HT1080 (cell line): ENCODE data around the gene ODAD2. TPM values are rescaled to one million over a fixed set of nuclear protein-coding genes. Genes with fewer than 3 reads are reported as not detected.
A peak's percentile ranks its signal among the peaks of the same experiment; 100 is the strongest.
"Not testable (repeated sequence)": the region's sequence is repeated elsewhere in the genome, so short reads cannot be mapped to it uniquely, and the experiment has no call there.

Experiments used
- DNase-seq: peaks from one replicate; pipeline ENCODE4 v3.0.0-alpha.2; 2015; ENCODE audit warnings: low read depth
- polyA plus RNA-seq, 2 experiments: library from polyadenylated mRNA; depleted of rRNA; stranded (reverse); fragments of >200 nt; gene quantifications; 2 replicates each; pipeline ENCODE4 v1.2.3, GENCODE V29; 2015
- total RNA-seq: library from RNA; depleted of rRNA; stranded (reverse); fragments of >200 nt; shearing (Covaris generic); gene quantifications from 2 replicates; pipeline ENCODE4 v1.2.3, GENCODE V29; 2014; rRNA removed

The ODAD2 gene, protein sequence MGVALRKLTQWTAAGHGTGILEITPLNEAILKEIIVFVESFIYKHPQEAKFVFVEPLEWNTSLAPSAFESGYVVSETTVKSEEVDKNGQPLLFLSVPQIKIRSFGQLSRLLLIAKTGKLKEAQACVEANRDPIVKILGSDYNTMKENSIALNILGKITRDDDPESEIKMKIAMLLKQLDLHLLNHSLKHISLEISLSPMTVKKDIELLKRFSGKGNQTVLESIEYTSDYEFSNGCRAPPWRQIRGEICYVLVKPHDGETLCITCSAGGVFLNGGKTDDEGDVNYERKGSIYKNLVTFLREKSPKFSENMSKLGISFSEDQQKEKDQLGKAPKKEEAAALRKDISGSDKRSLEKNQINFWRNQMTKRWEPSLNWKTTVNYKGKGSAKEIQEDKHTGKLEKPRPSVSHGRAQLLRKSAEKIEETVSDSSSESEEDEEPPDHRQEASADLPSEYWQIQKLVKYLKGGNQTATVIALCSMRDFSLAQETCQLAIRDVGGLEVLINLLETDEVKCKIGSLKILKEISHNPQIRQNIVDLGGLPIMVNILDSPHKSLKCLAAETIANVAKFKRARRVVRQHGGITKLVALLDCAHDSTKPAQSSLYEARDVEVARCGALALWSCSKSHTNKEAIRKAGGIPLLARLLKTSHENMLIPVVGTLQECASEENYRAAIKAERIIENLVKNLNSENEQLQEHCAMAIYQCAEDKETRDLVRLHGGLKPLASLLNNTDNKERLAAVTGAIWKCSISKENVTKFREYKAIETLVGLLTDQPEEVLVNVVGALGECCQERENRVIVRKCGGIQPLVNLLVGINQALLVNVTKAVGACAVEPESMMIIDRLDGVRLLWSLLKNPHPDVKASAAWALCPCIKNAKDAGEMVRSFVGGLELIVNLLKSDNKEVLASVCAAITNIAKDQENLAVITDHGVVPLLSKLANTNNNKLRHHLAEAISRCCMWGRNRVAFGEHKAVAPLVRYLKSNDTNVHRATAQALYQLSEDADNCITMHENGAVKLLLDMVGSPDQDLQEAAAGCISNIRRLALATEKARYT
- total RNA-seq: 5.3 and 5.6 TPM in 2 replicates
- 4.6 and 5.9 TPM in 2 replicates for polyA plus RNA-seq (2015; cell fraction: cytosol; rRNA removed)
- 4.4 and 4.6 TPM in 2 replicates for polyA plus RNA-seq (2015; cell fraction: nucleus; rRNA removed)

DNA sequence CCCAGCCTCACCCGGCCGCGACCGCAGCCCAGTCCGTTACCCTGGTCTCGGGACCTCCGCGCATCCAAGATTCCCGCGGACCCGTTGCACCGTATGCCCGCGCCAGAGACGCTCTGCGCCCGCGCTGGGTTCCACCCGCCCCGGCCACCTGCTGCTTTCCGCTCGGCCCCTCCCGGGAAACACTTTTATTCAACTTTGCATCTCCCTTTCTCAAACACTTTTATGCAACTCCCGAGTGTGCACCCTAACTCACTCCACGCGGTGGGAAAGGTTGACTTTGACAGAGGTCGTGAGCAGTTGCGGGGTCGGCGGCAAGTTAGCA is at the start of gene ODAD2:
TSS of gene ODAD2 (minus strand) at position 126 of the 322 bp plus-strand sequence. CDS start 3,937 bp downstream, outside the sequence.
- no peak for DNase-seq

DNA sequence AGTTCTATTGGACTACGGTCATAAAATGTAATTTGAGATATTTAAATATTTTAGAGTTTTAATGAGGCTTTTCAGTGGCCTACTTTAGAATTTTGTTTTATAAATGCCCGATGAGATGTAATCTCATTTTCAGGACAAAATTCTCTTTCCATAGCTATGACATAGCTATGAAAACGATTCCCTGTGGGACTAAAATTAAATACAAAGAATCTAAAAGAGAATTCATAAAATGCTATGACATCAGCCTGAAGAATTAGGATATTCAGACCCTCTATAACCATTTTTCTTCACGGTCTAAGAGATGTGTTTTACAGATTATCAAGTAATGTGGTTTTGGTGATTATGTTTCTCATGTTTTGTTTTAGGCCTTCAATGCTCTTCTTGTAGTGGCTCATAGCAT is 48.2 kb upstream of the ODAD2 start:
- DNase-seq: no peak

DNA sequence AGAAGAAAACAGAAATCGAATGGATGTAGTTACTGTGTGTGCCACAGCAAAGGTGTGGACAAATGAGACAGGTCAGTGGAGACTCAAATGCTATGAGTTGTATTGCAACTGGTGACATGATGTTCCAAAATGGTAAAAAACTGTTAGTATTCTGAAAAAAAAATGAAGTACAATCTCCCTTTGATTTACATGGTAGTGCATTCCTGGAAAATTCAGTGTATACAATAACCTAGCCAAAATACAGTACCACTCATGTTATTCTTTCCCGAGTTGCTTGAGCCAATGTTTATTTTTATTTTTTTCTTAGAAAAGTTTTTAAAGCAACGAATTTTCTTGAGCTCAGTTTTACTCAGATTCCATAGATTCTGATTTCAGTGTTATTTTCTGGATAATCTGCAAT is 47.7 kb upstream of the ODAD2 start:
- no peak for DNase-seq

DNA sequence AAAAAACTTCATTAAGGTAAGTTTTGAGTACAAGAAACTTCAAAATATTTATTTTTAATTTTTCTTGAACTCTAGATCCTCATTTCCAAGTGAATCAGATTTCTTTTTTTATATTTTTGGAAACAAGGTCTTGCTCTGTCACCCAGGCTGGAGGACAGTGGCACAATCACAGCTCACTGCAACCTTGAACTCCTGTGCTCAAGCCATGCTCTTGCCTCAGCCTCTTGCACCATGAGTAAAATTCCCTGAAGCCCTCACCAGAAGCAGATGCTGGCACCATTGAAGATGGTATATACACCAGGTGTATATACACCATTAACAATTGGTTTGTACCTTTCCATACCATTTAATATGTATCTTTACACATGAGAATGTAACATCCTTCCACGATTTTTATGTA is 45.1 kb upstream of the ODAD2 start:
- no peak for DNase-seq

DNA sequence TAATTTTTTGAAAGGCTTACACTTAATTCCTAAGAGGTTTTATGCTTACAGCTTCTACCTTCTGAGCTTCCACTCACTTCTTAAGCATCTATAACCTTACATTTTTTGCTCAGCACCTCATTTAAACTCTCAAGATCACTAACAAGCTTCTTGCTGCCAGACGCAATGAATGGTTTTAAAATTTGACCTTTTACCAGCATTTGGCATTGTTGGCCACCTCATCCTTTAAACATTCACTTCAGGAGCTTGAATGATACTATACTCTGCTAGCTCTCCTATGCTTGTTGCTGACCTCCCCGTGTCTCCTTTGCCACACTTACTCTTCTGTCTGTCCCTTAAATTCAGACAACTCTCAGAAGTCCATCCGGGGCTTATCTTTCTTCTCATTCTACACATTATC is 37.7 kb upstream of the ODAD2 start:
- DNase-seq: peak; percentile 70

DNA sequence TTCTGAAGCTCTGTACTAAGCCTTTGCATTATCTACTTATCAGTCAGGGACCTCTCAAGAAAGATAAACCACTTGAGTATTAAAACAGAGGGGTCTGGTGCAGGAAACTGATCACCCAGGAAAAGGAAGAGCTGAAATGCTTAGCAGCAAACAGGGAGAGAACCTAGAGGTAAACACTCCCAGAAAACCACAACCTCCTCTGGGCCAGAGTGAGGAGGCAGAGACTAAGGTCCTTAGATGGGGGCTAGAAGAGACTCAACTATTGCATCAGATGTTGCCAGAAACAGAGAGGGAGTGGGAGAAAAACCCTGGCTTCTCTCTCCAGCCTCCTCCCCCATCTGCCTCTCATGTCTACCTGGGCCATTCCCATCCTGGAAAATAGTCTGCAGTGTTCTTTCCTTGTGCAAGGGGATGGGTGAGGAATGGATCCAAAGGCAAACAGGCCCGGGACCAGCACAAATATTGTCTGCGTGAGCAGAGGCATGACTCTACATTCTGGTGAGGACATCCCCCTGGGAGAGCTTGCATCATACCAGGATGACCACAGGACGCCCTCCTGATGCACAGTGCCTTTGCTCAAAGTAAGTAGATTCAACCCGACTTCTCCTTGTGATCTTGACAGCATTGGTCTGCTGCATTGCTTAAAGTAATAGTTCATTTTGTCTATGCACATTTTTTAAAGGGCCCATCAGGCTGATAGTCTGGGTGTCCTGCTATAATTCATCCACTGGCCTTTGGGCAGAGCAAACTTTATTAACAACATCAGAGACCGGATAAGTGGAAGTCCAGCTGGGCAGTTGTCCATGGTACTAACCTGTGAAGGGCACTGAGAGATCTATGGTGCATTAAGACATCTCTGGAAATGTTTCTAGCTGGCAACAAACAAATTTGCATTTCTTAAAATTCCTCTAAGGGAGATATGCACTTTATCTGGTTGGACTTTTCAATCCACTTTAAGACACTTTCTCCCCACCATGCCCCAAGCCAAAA is 22.4 kb upstream of the ODAD2 start:
- peak; percentile 5 for DNase-seq

DNA sequence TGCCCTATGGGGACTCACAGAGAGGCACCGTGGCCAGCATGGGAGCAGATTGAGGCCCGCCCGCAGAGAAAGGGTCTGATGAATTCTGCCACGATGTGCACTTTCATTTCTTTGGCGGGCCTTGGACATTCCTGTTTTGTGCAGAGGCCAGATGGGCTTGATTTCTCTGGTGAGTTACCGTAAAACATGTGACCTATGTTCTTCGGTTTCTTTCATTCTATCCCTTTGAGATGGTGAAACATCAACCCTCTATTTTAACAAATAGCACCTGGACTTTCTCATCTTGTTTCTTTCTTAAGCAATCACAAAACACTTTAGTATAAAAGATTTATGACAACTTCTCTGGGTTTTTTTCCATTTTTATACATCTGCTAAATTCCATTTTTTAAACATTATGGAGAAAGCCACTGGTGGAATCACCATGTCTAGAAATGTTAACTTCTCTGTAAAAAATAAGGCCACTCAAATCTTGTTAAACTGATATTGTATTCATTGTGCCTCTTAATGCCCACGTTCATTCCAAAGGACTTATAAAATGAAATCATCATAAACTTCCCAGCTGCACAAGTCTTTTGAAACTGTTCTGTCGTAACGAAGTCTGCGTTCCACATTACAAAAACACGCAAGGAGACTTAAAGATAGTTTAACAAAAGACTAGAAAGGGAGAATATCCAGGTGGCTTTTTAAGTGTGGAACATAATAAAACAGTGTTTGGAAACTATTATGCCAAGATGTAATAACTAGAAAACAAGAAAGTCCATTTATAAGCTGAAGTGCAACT is 21.4 kb upstream of the ODAD2 start:
- DNase-seq: no peak

DNA sequence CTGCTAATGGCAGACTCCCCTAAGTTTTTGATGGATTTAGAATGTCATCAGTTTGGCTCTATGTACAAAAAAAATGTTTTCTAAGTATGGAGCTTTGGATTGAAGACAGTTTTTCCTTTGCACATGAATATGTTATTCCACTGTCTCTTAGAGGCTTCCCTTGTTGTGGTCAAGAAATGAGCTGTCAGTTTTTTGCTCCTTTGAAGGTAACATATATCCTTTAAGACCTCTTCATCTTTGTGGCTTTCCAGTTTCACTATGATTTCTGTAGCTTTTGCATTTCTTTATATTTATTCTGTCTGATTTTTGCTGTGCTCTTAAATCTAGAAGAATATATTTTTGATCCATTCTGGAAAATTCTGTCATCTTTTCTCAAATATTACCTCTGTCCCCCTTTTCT is 15.8 kb upstream of the ODAD2 start:
- DNase-seq: no peak

DNA sequence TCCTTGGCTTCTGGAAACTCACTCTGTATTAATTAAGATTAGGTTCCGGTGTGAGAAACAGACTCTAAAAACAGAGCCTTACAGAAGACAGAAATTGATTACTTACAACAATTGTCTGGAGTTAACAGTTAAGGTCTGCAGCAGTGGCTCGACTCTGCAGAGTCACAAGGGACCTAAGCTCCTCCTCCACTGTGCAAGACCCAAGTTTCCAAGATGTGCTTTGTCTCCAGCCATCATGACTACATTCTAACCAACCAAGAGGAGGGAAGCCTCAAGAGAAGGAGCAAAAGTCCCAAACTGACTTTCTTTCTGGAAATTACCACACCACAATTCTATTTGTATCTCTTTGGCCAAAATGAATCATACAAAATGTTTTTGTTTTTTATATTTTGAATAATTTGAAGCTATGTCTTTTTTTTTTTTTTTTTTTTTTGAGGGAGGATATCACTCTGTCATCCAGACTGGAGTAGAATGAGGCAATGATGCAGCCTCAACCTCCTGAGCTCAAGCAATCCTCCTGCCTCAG is 14.2 kb upstream of the ODAD2 start:
- DNase-seq: no peak

DNA sequence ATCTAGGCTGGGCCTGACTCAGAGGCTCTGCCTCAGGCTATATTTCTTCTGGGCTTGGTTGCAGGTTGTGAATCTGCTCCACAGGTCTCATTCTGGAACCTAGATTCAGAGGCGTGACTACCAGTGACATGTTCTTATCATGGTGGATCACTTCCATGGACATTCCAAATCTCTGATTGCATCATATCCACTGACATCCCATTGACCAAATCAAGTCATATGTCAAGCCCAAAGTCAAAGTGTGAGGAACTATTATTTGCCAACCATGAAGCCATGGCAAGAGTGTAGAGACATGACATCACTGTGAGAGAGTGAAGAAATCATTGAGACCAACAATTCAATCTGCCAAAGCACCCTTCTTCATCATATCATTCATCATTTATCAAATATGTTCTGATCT is 11.9 kb upstream of the ODAD2 start:
- no peak for DNase-seq

DNA sequence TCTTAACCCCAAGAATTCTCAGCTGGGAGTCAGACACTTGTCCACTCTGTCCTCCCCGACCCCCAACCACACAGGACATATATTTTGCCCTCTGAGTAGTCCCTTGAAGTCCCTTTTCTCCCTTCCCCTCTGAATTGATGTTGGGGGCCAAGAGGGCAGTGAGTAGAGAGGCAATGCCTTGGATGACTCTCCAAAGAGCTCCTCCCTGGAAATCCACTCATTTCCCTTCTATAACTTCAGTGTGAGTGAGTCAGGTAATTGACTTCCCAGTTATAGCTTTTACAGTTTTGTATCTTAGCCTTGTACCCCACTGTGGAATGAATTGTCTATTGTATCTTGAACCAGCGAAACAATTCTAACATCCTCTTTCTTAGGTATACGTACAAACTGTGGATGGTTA is 9.2 kb upstream of the ODAD2 start:
- peak; percentile 86 for DNase-seq

DNA sequence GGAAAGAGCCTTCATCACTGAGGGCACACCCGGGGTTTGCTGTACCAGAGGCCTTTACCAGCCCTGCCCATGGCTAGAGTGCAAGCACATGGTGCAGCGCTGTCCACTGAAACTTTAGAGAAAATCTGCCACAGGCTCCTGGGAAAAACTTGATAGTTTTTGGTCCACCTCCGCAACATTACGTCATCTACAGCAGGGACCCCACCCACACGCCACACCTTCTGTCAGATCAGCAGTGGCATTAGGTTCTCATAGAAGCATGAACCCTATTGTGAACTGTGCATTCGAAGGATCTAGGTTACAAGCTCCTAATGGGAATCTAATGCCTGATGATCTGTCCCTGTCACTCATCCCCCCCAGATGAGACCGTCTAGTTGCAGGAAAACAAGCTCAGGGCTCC is 2.5 kb upstream of the ODAD2 start:
- no peak for DNase-seq

DNA sequence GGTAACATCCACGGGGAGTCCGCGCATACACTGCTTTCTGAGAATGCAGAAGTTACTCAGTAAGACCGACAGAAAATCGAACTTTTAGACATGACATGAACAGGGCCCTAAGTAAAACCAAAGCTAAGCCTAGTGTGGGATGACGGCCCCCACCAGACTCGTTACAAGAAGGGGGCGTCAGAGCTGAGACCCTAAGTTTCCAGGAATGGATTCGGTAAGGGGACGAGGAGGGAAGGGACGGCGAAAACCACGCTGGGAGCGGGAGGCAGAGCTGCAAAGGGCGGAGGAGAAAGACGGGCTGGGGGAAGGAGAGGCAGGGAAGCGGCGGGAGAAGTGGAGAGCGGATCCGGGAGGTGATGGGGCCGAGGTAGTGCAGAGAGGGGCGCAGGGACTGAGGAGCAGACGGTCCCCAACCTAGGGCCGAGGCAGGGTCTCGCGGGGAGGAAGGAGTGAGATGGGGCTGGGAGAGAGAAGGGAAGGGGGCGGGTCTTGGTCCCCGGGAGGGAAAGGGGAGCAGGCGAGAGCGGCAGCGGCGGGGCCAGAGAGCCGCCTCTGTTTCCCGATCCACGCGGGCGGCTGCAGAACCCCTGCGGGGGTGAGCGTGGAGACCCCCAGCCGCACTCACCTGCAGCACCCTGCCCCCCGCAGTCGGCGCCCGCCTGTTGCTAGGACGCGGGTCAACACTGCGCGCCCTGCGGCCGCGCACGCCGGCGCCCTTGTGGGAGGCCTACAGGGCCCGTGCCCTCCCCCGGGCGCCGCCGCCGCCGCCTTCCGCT is 513 bp downstream of the ODAD2 start:
- peak; percentile 63 for DNase-seq

DNA sequence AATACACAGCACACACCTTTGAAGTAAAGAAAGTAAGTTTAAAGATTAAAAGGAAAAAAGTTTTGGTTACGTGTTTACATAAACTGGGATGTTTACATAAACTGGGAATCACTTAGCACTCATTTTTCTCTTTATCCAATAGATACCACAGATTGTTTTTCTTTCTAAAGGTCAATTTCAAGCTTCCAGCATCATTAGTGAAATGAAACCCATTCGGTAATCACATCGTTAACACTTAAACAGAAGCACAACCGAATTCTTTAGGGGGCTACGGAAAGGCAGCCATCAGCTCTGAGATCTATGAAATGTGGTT is 1.1 kb downstream of the ODAD2 start:
- DNase-seq: no peak

DNA sequence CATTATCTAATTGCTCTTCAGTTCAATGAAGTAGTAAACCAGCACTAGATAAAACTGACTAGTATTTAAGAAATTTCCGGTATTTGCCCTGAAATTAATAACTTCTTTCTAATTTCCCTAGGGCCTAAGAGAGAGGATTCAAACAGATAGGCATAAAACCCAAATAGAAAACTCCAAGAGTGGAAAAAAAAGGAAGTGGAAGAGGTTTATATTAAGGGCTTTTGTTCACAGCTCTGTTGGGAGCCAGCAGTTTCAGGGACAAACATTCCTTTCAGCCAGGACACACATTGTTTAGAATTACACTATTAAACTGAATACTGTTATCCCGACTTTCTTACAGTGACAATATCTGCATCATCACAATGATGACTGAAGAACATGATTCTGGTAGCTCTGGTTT is 3.6 kb downstream of the ODAD2 start:
- no peak for DNase-seq

DNA sequence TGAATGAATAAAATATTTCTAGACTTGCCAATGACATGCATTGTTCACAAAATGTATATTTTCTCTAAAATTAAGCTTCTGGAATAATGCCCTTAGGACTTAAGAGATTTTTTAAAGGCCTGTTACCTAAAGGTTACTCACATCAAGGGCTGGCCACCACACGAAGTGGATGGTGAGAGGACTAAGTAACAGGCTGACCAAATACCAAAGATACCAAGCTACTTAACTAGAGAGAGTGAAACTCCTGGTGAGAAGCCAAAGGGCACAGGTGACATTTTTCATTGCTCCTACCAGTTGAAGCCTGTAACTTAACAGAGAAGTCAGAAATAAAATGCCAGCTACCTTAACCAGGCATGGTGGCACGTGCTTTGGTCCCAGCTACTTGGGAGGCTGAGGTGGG is 9.5 kb downstream of the ODAD2 start:
- DNase-seq: not testable (repeated sequence)

DNA sequence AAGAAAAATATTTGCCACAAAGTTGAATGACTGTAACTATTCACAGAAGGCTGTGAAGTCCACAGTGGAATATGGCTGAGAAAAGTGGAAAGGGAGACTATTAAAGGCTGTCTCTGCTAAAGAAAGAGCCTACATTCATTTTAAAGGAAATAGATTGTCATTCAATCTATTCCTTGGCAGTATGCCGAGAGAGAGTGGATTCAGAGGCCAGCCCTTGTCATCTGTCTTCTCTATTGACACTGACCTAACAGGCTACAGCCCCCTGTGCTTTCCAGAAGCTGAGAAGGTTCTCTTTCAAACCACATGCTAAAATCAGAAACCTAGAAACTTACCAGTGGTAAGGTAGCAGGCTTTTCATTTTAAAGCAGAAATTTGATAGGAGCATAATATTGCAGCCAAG is 12.1 kb downstream of the ODAD2 start:
- DNase-seq: no peak

DNA sequence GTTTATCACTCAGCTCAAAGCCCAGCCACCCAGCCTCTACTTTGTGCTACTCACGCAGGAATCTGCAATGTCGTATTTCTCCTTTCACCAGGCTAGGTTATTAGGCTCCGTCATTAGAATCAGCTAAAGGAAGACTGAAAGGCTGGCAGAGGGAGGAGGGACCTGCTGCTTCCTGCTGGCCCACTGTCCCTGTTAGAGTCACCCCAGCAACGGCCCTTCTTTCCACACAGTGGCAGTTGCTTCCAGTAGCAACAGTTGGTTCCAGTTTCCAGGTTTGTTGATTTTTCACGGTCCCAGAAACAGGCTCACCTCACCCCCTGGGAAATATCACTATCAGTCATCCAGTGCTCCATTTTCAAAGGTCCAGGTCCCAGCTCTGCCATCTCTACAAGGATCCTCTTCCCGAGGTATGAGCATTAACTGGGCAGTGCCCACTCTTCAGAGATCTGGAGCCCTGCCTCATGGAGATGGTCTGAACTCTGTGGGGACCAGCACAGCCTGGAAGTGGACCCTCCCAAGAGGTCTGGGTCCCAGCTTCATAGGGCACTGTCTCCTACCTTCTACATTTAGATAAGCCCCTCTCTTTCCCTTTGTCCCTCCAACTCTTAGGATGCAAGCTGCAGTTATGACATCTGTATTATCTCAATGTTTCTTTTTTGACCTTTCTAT is 15.9 kb downstream of the ODAD2 start:
- DNase-seq: no peak

DNA sequence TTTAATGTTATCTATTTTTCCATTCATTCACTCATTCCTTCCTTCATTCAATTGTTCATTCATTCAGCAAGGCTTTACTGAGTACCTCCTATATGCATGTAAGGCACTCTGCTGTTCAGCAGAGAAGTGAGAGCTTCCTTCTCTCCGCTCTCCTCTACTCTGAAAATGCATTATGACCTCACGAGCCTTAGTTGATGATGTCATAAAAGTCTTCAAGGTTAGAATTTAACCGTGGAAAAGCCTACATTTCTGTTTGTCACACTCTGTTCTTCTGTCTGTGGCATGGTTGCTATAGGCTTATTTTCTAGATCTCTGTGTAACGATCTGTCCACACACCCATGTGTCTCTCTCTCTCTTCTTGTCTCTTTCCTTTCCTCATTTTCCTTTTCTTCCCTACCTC is 17.1 kb downstream of the ODAD2 start:
- DNase-seq: no peak
